Prostate gland (tissue), 2 donors: ENCODE results near the gene DIPK1C. TPM values are rescaled to one million over a fixed set of nuclear protein-coding genes. Genes with fewer than 3 reads are reported as not detected.

Experiments
- DNase-seq: peaks from one replicate; pipeline ENCODE4 v3.0.0-alpha.2; 2019; ENCODE audit warnings: low spot score
- H3K27ac ChIP-seq, 2 donors: fragments of 200-600 bp; sonication (generic); 2 replicates each; pipeline ENCODE4 v1.5.1; 2017 to 2019
- H3K27me3 ChIP-seq: fragments of 200-600 bp; sonication (generic); replicated peaks from 2 replicates; pipeline ENCODE4 v1.5.1; 2019; ENCODE audit not compliant: insufficient read depth
- H3K36me3 ChIP-seq, 2 donors: fragments of 200-600 bp; sonication (generic); 1 replicate in 1 of 2; 2 replicates in 1 of 2; pipeline versions ENCODE4 v1.5.1 to v1.8.1; 2017 to 2019
- H3K4me1 ChIP-seq: fragments of 200-600 bp; sonication (generic); replicated peaks from 2 replicates; pipeline ENCODE4 v1.5.1; 2019
- H3K4me3 ChIP-seq, 2 donors: fragments of 200-600 bp; sonication (generic); 2 replicates each; pipeline ENCODE4 v1.5.1; 2017 to 2019
- H3K9me3 ChIP-seq: fragments of 200-600 bp; sonication (generic); 2 replicates; pipeline ENCODE4 v1.5.1; 2017
- POLR2A ChIP-seq: fragments of 450-650 bp; IDR thresholded peaks from one replicate; pipeline ENCODE4 v1.6.1; 2016; ENCODE audit warnings: antibody characterized with exemption, mild to moderate bottlenecking
- POLR2AphosphoS5 ChIP-seq: sonication (generic); formaldehyde crosslinking; IDR thresholded peaks from one replicate; pipeline ENCODE4 v1.6.1; 2017; ENCODE audit warnings: antibody characterized with exemption
- WGBS: methylation state at CpG from one replicate; pipeline ENCODE4 v1.1.5; 2018; 5-methylcytosine and 5-hydroxymethylcytosine counted together
- intact Hi-C: fragments of 100-400 bp; cut with DNase I; formaldehyde crosslinking; loops from one replicate; pipeline ENCODE4 v1.14.2; 2022
- total RNA-seq, 2 donors: library from RNA; depleted of rRNA; stranded (reverse); fragments of >200 nt; gene quantifications; one replicate each; pipeline ENCODE4 v1.1.0, GENCODE V29; 2016
- TF ChIP-seq, protein P1 (sequence below), 4 experiments: fragments of 200-600 bp in 2 of 4; fragments of 450-650 bp in 2 of 4; sonication (generic) in 2 of 4; IDR thresholded peaks; 1 replicate in 3 of 4; 2 replicates in 1 of 4; pipeline ENCODE4 v1.5.1; 2016 to 2019; ENCODE audit warnings: antibody characterized with exemption in 4 of 4, mild to moderate bottlenecking in 2 of 4, moderate library complexity in 2 of 4

DIPK1C gene
- total RNA-seq, 2 donors from 2014 or later = 10.8 TPM; not detected in 1

DNA sequence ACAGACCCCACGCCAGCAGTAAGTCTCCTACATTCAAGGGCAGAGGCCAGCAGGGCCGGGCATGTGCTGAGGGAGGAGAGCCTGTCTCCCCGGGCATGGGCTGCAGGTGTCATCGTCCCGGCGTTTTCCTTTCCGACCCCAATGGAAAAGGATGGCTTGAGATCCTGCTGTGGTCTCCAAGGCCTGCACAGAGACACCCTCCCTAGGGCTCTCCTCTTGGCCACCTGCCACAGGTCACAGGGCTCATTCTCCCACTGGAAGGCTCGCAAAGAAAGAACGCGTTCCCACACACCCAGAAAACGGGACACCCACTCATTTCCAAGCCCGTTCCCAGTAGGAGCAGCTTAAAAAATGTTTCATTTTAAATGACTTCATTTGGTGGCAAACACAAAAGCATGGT lies 41.0 kb downstream of the DIPK1C start:
- H3K4me3 ChIP-seq = no peak overlapping the region
- WGBS = 58% methylated on average over 12 of the region's 12 CpGs
- no peak overlapping the region for H3K27ac ChIP-seq
- no peak for DNase-seq
- TF ChIP-seq POLR2AphosphoS5 (no peak), POLR2A (no peak)
- TF ChIP-seq, protein P1, sequence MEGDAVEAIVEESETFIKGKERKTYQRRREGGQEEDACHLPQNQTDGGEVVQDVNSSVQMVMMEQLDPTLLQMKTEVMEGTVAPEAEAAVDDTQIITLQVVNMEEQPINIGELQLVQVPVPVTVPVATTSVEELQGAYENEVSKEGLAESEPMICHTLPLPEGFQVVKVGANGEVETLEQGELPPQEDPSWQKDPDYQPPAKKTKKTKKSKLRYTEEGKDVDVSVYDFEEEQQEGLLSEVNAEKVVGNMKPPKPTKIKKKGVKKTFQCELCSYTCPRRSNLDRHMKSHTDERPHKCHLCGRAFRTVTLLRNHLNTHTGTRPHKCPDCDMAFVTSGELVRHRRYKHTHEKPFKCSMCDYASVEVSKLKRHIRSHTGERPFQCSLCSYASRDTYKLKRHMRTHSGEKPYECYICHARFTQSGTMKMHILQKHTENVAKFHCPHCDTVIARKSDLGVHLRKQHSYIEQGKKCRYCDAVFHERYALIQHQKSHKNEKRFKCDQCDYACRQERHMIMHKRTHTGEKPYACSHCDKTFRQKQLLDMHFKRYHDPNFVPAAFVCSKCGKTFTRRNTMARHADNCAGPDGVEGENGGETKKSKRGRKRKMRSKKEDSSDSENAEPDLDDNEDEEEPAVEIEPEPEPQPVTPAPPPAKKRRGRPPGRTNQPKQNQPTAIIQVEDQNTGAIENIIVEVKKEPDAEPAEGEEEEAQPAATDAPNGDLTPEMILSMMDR (IDR thresholded peaks at IDR 0.05) = no peak
- no peaks in the 10 kb centered on the region for H3K27me3 ChIP-seq
- H3K36me3 ChIP-seq = no peaks in the 10 kb centered on the region
- H3K4me1 ChIP-seq = no peaks in the 10 kb centered on the region
- H3K9me3 ChIP-seq = no peaks in the 10 kb centered on the region
- intact Hi-C loops = no loop called here

DNA sequence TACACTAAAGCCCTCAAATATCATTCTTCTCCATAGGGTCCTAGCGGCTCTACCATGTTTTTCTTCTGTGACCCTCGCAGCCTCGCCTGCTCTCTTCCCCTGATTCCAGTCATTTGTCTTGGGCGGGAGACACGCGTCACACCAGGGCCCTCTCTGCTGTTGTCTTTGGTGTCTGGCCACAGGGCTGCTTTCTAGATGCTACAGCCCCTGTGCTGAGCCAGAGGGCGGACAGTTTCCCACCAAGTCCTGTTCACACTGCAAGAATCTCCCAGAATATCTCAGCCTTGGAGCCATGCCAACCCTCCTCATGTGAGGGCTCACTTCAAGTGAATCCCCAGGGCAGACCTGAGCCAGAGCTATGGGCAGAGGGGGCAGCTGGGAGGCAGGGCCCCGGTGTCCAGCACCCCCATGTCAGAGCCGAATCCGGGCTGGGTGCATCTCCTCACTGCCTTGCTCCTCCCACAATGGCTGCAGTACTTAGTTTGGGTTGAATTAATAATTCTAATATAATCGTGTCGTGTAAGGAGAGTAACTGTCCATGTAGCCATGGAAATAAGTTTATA lies 42.1 kb downstream of the DIPK1C start:
- no peaks in the 10 kb centered on the region for H3K27me3 ChIP-seq
- no peak for TF ChIP-seq POLR2AphosphoS5
- H3K36me3 ChIP-seq = no peaks in the 10 kb centered on the region
- intact Hi-C loops = no loop called here
- 67% methylated on average over 12 of the region's 12 CpGs for WGBS
- H3K4me1 ChIP-seq = no peaks in the 10 kb centered on the region
- no peak overlapping the region for H3K27ac ChIP-seq
- H3K9me3 ChIP-seq = no peaks in the 10 kb centered on the region
- DNase-seq = no peak
- H3K4me3 ChIP-seq = no peak overlapping the region

DNA sequence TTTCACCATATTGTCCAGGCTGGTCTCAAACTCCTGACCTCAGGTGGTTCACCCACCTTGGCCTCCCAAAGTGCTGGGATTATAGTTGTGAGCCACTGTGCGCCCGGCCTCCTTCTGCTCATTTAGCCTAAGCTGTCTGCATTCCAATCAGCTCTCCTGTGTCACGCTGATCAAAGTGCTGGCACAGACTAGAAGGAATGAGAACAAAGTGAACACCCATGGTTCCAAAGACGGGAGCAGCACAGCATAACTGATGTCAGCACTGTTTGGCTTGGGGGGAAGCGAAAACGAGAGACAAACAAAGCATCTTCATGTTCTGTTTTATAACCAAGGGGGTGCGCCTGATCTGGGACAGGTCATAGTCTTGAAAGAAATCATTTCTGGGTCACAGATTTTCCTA lies 43.3 kb downstream of the DIPK1C start:
- no peaks in the 10 kb centered on the region for H3K4me1 ChIP-seq
- H3K27ac ChIP-seq = no peak overlapping the region
- intact Hi-C loops = no loop called here
- no peaks in the 10 kb centered on the region for H3K9me3 ChIP-seq
- no peak overlapping the region for H3K4me3 ChIP-seq
- WGBS = 33% methylated on average over 7 of the region's 7 CpGs
- H3K27me3 ChIP-seq = no peaks in the 10 kb centered on the region
- TF ChIP-seq, protein P1 (IDR thresholded peaks at IDR 0.05) = no peak
- TF ChIP-seq POLR2A (no peak), POLR2AphosphoS5 (no peak)
- no peaks in the 10 kb centered on the region for H3K36me3 ChIP-seq
- DNase-seq = no peak

DNA sequence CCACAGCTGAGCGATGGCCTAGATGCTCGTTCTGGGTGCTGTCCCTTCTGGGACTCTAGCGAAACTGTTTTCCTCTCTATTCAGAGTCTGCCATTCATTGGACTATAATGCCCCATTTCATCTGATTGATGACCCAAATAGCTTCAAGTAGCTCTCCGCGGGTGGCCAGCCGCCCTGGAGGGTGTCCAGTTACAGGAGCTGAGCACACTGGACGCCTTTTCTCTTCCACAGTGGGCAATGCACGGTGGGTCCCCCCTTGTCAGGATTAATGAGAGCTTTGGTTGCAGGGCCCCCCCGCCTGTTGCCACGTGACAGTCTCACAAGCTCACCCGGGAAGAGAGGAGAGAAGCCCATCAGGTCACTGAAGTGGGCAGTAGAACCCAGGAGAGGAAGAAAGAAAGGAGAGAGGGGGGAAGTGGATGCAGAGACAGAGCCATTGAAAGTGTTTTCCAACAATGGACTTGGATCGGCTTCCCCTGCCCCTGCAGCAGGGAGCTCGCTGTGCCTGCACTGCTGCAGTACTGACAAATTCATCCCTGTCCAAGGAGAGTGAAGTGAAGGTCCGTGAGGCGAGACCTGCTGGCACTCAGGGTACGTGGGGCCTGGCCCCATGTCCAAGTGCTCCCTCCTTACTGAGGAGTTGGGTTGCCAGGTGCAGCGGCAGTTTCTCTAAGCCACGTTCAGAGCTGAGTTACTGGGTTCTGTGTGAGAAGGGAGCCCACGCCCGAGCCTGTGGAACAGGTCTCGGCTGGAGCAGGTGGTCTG lies 44.8 kb downstream of the DIPK1C start:
- H3K4me1 ChIP-seq = no peaks in the 10 kb centered on the region
- WGBS = 65% methylated on average over 21 of the region's 21 CpGs
- no peak for DNase-seq
- TF ChIP-seq POLR2AphosphoS5 (no peak), POLR2A (no peak)
- TF ChIP-seq, protein P1 (IDR thresholded peaks at IDR 0.05) = no peak
- no peaks in the 10 kb centered on the region for H3K9me3 ChIP-seq
- no peak overlapping the region for H3K4me3 ChIP-seq
- H3K27me3 ChIP-seq = no peaks in the 10 kb centered on the region
- no peaks in the 10 kb centered on the region for H3K36me3 ChIP-seq
- intact Hi-C loops = no loop called here
- no peak overlapping the region for H3K27ac ChIP-seq

DNA sequence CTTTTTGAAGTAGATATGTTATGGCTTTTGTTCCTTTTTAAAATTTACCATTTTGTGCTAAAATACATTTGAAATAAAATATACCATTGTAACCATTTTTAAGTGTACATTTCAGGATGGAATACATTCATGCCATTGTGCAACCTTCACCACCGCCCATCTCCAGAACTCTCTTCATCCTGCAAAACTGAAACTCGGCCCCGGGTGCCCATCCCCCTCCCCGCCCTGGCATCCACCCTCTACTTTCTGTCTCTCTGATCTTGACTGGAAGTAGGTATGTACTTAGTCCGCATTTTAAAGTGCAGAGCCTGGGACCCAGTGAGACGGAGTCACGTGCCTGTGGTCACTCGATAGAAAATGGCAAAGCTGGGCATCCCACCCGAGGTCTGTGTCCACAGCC lies 45.6 kb downstream of the DIPK1C start:
- no peaks in the 10 kb centered on the region for H3K27me3 ChIP-seq
- H3K27ac ChIP-seq = no peak overlapping the region
- intact Hi-C loops = no loop called here
- TF ChIP-seq POLR2A (no peak), POLR2AphosphoS5 (no peak)
- TF ChIP-seq, protein P1 (IDR thresholded peaks at IDR 0.05) = no peak
- H3K4me3 ChIP-seq = no peak overlapping the region
- no peaks in the 10 kb centered on the region for H3K9me3 ChIP-seq
- H3K4me1 ChIP-seq = no peaks in the 10 kb centered on the region
- DNase-seq = no peak
- H3K36me3 ChIP-seq = no peaks in the 10 kb centered on the region
- 85% methylated on average over 9 of the region's 9 CpGs for WGBS
